ENCODE data around the gene ARSA. TPM values are rescaled to one million over a fixed set of nuclear protein-coding genes. Genes with fewer than 3 reads are reported as not detected.

Gene ARSA
- total RNA-seq, 1 experiment from 2014 or later, result 10.3 TPM

DNA sequence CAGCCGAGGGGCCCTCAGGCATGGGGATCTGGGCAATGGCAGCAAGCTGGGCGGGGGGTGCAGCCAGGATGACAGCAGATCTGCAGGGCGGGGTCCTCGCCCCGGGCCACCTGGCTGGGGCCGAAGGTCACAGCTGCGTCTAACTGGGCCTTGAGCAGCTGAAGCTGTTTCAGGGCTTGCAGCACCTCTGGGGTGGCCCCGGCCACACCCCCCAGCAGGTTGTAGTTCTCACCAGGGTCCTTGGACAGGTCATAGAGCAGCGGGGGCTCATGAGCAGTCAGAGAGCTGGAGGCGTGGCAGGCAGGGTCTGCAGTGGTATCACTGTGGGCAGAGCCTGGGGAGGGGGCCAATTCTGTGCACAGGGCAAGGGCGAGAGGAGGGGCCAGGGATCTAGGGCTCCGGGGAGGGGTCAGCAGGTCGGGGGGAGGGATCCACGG lies 2.8 kb downstream of the ARSA start:
- H3K27ac ChIP-seq (ENCODE audit: insufficient read length, low read depth, low read length), result no peak overlapping the region
- TF ChIP-seq, protein P1, sequence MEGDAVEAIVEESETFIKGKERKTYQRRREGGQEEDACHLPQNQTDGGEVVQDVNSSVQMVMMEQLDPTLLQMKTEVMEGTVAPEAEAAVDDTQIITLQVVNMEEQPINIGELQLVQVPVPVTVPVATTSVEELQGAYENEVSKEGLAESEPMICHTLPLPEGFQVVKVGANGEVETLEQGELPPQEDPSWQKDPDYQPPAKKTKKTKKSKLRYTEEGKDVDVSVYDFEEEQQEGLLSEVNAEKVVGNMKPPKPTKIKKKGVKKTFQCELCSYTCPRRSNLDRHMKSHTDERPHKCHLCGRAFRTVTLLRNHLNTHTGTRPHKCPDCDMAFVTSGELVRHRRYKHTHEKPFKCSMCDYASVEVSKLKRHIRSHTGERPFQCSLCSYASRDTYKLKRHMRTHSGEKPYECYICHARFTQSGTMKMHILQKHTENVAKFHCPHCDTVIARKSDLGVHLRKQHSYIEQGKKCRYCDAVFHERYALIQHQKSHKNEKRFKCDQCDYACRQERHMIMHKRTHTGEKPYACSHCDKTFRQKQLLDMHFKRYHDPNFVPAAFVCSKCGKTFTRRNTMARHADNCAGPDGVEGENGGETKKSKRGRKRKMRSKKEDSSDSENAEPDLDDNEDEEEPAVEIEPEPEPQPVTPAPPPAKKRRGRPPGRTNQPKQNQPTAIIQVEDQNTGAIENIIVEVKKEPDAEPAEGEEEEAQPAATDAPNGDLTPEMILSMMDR (conservative IDR thresholded peaks at IDR 0.05), result no peak
- H3K23ac ChIP-seq (ENCODE audit: insufficient read length, low read depth, low read length), result no peak overlapping the region
- Mint-ChIP-seq H3K9me3 (no peaks in the 10 kb centered on the region), H3K27me3 (ENCODE audit: low read depth) (peaks cover 28% of the 10 kb centered on the region), H3K27ac (peak overlapping the region in 1 of 3 experiments; percentile 80; a peak in 1 of 7 replicates), H3K36me3 (ENCODE audit: insufficient read depth in 1 of 3, low read depth in 3 of 3) (peaks cover 0 to 3% (median 0%) of the 10 kb centered on the region in 3 experiments; a peak in 2 of 7 replicates), H3K4me1 (peaks cover 24 to 30% of the 10 kb centered on the region in 2 experiments), H3K4me3 (peak overlapping the region in 1 of 2 experiments; percentile 38; a peak in 1 of 5 replicates)
- no peak overlapping the region for H3K4ac ChIP-seq (ENCODE audit: low read depth, low read length)
- H3K18ac ChIP-seq (ENCODE audit: insufficient read length, low read depth, low read length), result no peak overlapping the region
- no CpG with 5 or more reads among the region's 14 CpGs for WGBS (ENCODE audit: extremely low coverage, insufficient read length, low lambda C conversion rate)
- no peak overlapping the region for H3K56ac ChIP-seq (ENCODE audit: insufficient read length, low read depth, low read length)
- no peak overlapping the region for H4K5ac ChIP-seq (ENCODE audit: insufficient read length, low read depth, low read length)
- no peak overlapping the region for H4K91ac ChIP-seq (ENCODE audit: insufficient read length, low read depth, low read length)
- no peak overlapping the region for H2AK5ac ChIP-seq (ENCODE audit: insufficient read length, low read length)
- DNase-seq, result no peak
- peaks cover 18% of the 10 kb centered on the region for H3K23me2 ChIP-seq (ENCODE audit: insufficient read length, low read depth, low read length, poor library complexity, severe bottlenecking)
- H3K9me3 ChIP-seq (ENCODE audit: control insufficient read depth, low read depth, low read length), result no peaks in the 10 kb centered on the region
- H2BK12ac ChIP-seq (ENCODE audit: insufficient read length, low read depth, low read length), result no peak overlapping the region
- no peak overlapping the region for H3K14ac ChIP-seq (ENCODE audit: insufficient read depth, low read length)
- H2BK120ac ChIP-seq (ENCODE audit: low read depth, low read length, poor library complexity, severe bottlenecking), result no peak overlapping the region
- H4K20me1 ChIP-seq (ENCODE audit: control insufficient read depth, insufficient read depth, insufficient read length), result peaks cover 2% of the 10 kb centered on the region
- H2BK5ac ChIP-seq (ENCODE audit: insufficient read length, low read length), result no peak overlapping the region
- H2AFZ ChIP-seq (ENCODE audit: low read length), result no peak overlapping the region
- no peak overlapping the region for H3T11ph ChIP-seq (ENCODE audit: low read length)
- H2BK20ac ChIP-seq (ENCODE audit: low read depth, low read length, poor library complexity, severe bottlenecking), result no peak overlapping the region
- peaks cover 7% of the 10 kb centered on the region; the same call in 1 of the 2 replicates for H3K27me3 ChIP-seq (ENCODE audit: insufficient read depth, low read length)
- no peak overlapping the region for H3K9ac ChIP-seq (ENCODE audit: extremely low read depth, insufficient read length, low read length)
- H2BK15ac ChIP-seq (ENCODE audit: low read depth, low read length), result no peak overlapping the region
- no peak overlapping the region for H3K4me2 ChIP-seq (ENCODE audit: insufficient read depth, insufficient read length, low read length)
- H3K79me1 ChIP-seq (ENCODE audit: insufficient read depth, low read depth, low read length, poor library complexity, severe bottlenecking), result no peaks in the 10 kb centered on the region
- H3K4me1 ChIP-seq (ENCODE audit: insufficient read depth, low read length), result peaks cover 13% of the 10 kb centered on the region
- no peaks in the 10 kb centered on the region for H3K79me2 ChIP-seq (ENCODE audit: insufficient read depth, low read length)
- H4K8ac ChIP-seq (replicated peaks; ENCODE audit: insufficient read length, low read depth, low read length), result no peak overlapping the region

Measured in H9 (cell line).